Right kidney (tissue), 9 donors: ENCODE results near the gene RCC1.
"Not testable (repeated sequence)": the region's sequence is repeated elsewhere in the genome, so short reads cannot be mapped to it uniquely, and the experiment has no call there.

ENCODE experiments used
- DNase-seq: peaks from one replicate; pipeline ENCODE4 v3.0.0-alpha.2; 2016
- long read RNA-seq, 8 donors: transcript quantifications; one replicate each; lab custom pipeline, GENCODE V29; 2026

Gene RCC1, protein sequence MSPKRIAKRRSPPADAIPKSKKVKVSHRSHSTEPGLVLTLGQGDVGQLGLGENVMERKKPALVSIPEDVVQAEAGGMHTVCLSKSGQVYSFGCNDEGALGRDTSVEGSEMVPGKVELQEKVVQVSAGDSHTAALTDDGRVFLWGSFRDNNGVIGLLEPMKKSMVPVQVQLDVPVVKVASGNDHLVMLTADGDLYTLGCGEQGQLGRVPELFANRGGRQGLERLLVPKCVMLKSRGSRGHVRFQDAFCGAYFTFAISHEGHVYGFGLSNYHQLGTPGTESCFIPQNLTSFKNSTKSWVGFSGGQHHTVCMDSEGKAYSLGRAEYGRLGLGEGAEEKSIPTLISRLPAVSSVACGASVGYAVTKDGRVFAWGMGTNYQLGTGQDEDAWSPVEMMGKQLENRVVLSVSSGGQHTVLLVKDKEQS
- long read RNA-seq, donor 1, transcript RCC1-202 (10 exons, 2,424 nt), result major isoform, 9 of 11 reads
- long read RNA-seq, donor 1, partial matches to known transcripts, result 0 of 11 reads
- long read RNA-seq, donor 1, other reads (novel, unspliced or antisense), result 0 of 11 reads
- long read RNA-seq, donor 2, partial matches to known transcripts, result 0 of 3 reads
- long read RNA-seq, donor 2, other reads (novel, unspliced or antisense), result 0 of 3 reads
- long read RNA-seq, donor 3, partial matches to known transcripts, result 0 of 4 reads
- long read RNA-seq, donor 3, other reads (novel, unspliced or antisense), result 0 of 4 reads
- long read RNA-seq, donor 4, partial matches to known transcripts, result 0 of 2 reads
- long read RNA-seq, donor 4, other reads (novel, unspliced or antisense), result 0 of 2 reads
- long read RNA-seq, donor 5, partial matches to known transcripts, result 0 of 3 reads
- long read RNA-seq, donor 5, other reads (novel, unspliced or antisense), result 0 of 3 reads
- long read RNA-seq, donor 6, partial matches to known transcripts, result 0 of 4 reads
- long read RNA-seq, donor 6, other reads (novel, unspliced or antisense), result 0 of 4 reads
- long read RNA-seq, donor 7, partial matches to known transcripts, result 14 of 19 reads
- long read RNA-seq, donor 7, other reads (novel, unspliced or antisense), result 0 of 19 reads
- long read RNA-seq, donor 8, partial matches to known transcripts, result 28 of 32 reads
- long read RNA-seq, donor 8, other reads (novel, unspliced or antisense), result 0 of 32 reads

DNA sequence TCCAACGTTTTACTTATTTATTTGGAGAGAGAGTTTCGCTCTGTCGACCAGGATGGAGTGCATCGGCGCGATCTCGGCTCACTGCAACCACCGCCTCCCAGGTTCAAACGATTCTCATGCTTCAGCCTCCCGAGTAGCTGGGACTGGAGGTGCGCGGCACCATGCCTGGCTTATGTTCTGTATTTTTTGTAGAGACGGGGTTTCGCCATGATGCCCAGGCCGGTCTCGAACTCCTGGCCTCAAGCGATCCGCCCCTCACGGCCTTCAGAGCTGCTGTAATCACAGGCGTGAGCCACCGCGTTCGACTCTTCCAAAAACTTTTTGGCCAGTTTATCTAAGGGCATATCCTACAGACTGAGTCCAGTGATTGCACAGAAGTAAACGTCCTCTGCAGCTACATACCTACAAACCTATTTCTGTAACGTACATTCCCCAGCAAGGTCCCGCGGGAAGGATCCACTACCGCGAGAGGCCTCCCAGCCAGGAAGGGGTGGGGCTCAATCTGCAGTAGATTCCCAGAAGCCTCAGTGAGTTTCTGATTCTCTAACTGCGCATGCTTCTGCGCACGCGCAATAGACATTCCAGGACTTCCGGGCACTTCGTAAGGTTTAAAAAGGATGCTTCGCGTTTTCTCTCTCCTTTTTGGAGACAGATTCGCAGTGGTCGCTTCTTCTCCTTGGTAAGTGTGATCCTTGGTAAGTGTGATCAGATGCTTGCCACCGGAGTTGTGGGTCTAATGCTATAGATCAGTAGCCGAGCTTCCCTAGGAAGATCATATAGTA, at the start of gene RCC1:
TSS of gene RCC1 (plus strand) at position 638 of the 782 bp plus-strand sequence. CDS start 23,824 bp downstream, outside the sequence.
- DNase-seq, result peak; percentile 88

DNA sequence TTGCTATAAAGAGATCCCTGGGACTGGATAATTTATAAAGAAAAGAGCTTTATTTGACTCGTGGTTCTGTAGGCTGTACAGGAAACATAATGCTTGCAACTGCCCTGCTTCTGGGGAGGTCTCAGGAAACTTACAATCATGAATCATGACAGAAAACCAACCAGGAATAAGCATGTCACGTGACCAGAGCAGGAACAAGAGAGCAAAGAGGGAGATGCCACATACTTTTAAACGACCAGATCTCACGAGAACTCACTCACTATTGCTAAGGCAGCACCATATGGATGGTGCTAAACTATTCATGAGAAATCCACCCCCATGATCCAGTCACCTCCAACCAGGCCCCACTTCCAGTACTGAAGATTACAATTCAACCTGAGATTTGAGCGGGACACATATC, 49.8 kb upstream of the RCC1 start:
- DNase-seq, result no peak

DNA sequence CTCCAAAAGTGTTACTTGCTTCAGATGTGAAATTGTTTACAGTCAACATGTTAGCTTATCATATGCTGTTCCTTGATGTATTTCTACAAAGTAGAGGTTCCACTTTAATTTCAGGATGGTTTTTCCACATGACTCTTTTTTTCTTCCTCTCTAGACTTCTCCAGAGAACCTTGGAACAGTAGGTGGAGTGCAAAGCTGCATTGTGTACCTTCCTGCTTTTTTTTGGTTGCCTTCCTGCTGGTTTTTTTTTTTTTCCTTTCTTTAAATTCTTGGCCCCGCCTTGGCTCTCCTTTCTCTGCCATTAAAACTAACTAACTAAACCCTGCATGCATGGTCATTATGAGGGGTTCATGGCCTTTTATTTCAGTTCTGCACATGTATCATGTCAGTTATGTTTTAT, 48.2 kb upstream of the RCC1 start:
- no peak for DNase-seq

DNA sequence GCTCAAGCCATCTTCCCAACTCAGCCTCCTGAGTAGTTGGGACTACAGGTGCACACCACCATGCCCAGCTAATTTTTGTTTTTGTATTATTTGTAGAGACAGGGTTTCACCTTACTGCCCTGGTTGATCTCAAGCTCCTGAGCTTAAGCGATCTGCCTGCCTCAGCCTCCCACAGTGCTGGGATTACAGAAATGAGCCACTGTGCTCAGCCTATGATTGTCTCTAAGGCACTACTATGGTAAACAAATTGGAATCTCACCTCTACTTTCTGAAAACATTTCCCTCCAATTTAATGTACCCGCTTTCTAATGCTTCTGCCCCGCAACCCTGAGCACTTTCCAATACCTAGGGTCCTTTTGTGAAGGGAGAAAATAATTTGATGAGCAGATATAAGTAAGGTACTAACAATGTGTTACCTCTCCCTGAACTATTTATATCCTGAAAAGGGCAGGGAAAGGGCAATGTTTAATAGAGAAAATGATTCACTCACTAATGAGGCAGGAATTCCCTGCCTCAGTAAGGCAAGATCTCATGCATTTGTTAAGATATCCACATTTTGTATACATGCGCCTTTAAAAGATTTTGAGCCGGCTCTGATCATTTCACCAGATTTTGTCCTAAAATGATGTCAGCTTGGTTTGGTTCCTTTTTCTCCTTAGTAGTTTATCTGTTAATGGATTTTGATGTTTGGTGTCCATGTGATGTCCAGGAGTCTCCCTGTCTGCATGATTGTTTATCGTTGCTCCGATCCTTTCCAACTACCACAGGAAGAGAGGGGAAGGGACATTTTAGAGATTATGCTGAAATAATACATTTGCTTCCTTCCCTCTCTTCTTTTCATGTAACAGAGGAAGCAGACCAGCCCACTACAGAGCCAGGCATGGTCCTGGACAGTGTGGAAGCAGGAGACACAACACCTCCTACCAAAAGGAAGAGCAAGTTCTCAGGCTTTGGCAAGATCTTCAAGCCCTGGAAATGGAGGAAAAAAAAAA, 47.3 kb upstream of the RCC1 start:
- no peak for DNase-seq

DNA sequence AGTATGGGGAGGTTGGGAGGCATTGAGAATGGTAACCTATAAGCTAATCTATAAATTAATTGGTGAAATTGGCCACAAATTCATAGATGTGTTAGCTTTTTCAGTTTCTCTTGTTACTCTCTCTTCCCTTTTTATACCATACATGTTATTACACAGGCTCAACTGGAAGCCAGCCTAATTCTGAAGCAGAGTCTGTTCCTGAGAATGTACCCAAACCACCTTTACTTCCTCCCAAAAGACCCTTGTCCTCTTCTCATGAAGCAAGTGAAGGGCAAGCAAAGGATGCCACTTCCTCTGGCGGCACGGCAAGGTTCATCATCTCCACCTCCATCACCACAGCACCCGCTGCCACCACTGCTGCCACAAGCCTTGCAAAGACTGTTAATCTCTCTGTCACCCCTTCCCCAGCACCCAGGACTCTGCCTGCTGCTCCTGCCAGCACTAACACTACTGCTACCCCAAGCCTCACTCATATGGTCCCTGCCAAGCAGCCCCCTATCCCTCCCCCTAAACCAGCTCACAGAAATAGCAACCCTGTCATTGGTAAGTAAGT, 39.5 kb upstream of the RCC1 start:
- no peak for DNase-seq

DNA sequence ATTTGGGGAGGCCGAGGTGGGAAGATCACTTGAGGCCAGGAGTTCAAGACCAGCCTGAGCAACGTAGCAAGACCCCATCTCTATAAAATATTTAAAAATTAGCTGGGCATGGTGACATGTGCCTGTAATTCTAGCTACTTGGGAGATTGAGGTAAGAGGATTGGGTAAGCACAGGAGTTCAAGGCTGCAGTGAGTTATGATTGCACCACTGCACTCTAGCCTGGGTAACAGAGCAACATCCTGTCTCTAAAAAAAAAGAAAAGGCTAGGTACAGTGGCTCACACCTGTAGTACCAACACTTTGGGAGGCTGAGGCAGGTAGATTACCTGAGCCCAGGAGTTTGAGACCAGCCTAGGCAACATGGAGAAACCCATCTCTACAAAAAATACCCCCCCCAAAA, 35.7 kb upstream of the RCC1 start:
- DNase-seq, result no peak

DNA sequence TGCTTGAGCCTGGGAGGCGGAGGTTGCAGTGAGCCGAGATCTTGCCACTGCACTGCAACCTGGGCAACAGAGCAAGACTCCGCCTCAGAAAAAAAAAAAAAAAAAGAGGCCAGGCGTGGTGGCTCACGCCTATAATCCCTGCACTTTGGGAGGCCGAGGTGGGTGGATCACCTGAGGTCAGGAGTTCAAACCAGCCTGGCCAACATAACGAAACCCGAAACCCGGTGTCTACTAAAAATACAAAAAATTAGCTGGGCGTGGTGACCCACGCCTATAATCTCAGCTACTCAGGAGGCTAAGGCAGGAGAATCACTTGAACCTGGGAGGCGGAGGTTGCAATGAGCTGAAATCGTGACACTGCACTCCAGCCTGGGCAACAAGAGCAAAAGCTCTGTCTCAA, 26.3 kb upstream of the RCC1 start:
- DNase-seq, result not testable (repeated sequence)

DNA sequence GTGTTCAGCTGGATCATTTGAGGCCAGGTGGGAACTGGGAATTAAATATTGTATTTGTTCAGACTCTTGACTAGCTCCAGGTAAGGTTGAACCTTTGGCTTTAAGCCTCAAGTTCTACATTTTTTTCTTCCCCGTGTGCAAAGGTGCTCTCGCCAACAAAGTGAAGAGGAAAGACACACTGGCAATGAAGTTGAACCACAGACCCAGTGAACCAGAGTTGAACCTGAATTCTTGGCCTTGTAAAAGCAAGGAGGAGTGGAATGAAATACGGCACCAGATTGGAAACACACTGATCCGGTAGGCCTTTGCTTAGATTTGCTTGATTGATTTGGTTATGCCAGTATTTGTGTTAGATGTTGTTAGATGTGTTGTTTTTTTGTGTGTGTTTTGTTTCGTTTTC, 25.5 kb upstream of the RCC1 start:
- no peak for DNase-seq

DNA sequence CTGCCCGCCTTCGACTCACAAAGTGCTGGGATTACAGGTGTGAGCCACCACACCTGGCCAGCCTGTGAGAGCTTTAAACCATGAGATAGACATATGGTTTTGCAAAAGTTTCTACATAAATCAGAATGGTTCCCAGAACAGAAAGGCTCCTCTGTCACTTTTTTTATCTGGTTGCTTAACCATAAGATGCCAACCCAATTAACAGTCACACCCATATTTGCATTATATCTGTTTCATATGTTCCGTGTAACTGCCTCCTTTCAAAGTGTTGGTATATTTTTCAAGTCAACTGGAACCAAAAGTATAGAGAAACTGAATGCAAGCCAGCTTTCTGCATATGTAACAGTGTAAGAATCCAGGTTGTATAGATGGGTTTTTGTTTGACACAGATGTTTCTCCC, 23.7 kb upstream of the RCC1 start:
- DNase-seq, result no peak

DNA sequence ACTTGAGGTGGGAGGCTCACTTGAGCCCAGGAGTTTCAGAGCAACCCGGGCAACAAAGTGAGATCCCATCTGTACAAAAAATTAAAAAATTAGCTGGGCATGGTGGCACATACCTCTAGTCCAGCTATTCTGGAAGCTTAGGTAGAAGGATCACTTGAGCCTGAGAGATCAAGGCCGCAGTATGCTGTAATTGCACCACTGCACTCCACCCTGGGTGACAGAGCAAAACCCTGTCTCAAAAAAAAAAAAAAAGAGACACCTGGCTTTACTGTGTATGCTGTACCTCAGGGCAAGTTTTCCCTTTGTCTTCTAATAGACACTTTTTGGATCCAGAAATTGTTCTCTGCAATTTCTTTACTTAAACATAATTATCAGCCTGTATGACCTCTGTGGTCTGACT, 23.1 kb upstream of the RCC1 start:
- no peak for DNase-seq

DNA sequence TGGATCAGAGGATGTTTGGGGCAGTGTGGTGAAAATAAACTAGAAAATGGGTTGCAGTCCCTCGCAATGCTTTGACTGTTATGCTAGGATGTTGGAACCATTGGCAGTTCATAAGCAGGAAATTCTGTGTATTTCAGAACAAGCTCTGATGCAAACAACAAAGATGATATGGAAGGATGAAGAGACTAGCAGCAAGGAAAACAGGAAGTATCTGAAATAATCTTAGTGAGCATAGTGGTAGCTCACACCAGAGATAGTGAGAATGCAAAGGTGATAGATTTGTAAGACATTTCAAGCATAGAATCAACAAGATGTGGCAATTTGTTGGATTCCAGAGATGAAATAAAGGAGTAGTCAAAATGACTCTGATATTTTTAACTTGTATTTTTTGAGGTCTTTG, 11.1 kb upstream of the RCC1 start:
- no peak for DNase-seq

DNA sequence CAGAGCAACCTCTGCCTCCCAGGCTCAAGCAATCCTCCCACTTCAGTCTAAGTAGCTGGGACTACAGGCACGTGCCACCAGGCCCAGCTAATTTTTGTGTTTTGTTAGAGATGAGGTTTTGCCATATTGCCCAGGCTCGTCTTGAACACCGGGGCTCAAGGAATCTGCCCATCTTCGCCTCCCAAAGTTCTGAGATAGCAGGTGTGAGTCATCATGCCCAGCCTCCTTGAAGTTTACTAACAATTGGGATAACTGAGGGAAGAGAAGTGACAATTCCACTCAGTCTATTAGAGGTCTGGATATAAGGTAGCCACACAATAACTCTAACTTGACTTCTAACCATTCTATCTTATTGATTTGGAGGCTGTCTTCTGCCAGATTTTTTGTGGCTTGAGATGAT, 6.3 kb upstream of the RCC1 start:
- DNase-seq, result no peak

DNA sequence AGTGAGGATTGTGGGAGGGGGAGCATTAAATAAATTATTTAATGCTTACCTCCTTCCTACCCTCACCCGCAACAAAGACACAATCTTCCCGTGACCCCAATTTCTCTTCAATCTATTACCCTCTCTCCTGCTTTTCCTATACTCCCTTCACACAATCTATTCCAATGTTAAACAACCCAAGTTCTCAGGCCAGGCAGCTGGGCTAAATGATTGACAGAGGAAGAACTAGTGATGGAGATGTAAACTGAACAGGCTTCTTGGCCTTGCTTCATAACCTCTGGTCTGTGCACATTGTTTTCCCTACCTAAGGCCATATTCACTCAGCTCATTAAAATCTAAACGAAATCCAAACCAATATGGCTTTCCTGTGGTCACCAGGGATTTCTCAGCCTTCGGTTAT, 3.9 kb upstream of the RCC1 start:
- no peak for DNase-seq

DNA sequence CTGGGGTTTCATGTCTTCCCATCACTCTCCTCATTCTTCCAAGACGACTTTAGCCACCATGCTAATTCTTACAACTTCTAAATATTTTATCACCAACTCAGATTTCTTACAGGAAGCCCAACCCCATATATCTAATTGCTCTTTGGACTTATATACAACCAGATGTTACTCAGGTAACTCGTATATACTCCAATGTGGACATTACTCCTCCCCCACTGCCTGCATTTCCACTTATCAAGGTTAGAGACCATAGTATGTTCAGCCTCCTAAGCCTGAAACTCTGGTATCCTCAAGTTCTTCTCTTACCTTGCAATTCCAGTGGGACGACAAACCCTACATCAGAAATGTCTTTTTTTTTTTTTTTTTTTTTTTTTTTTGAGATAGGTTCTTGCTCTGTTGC, 2.7 kb upstream of the RCC1 start:
- no peak for DNase-seq

DNA sequence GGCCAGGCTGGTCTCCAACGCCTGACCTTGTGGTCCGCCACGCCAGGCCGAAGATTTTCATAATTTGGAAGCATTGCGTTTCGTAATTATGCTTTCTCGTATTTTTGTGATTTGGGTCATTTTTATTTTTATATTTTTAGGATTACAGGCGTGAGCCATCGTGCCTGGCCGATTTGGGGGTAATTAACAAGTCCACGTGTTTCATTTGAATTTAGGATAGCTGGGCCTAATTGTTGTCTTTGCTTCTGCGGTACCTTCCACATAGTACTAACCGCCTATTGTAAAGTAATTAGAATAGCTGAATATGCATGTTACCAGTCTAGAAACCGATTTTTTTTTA, 1.0 kb downstream of the RCC1 start:
- DNase-seq, result no peak

DNA sequence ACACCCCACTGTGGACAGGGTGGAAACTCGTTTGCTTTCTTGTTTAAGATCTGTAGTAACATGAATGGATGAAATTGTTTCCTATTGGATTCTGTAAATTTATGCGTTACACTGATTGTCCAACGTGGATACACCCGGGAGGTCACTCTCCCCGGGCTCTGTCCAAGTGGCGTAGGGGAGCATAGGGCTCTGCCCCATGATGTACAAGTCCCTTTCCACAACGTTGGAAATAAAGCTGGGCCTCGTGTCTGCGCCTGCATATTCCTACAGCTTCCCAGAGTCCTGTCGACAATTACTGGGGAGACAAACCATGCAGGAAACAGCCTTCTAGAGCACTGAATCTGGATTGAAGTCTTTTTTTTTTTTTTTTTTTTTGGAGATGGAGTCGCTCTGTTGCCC, 1.4 kb downstream of the RCC1 start:
- DNase-seq, result no peak

DNA sequence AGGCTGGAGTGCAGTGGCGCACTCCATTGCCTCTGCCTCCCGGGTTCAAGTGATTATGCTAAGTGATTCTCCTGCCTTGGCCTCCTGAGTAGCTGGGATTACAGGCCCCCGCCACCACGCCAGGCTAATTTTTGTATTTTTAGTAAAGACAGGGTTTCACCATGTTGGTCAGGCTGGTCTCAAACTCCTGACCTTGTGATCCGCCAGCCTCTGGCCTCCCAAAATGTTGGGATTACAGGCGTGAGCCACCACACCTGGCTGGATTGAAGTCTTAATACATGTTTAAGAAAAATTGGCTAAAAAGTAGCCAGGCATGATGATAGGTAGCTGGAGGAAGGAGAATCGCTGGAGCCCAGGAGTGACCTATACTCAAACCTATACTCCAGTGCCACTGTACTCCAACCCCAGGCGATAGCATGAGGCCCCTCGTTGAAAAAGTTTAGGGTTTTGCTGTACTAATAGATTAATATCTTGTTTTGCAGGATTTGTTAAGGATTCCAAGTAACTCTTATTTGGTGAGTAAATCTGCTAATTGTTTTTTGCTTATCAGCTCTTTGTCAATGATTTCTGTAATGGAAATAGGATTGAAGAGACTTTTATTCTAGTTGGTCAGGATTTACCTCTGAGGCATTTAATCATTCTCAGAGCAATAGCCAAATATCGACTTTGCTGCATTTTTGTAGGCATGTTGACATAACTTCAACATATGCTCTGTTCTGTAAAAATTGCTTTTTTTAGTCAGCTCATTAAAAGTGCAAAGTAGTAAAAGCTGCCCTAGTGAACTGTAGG, 2.0 kb downstream of the RCC1 start:
- DNase-seq, result no peak

DNA sequence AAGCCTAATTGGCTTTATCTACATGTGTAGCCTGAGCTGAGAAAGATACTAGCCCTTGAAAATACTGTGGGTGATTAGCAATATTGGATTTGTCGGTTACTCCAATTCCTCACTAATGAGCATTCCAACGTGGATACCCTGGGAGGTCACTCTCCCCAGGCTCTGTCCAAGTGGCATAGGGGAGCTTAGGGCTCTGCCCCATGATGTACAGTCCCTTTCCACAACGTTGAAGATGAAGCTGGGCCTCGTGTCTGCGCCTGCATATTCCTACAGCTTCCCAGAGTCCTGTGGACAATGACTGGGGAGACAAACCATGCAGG, 2.6 kb downstream of the RCC1 start:
- DNase-seq, result no peak

DNA sequence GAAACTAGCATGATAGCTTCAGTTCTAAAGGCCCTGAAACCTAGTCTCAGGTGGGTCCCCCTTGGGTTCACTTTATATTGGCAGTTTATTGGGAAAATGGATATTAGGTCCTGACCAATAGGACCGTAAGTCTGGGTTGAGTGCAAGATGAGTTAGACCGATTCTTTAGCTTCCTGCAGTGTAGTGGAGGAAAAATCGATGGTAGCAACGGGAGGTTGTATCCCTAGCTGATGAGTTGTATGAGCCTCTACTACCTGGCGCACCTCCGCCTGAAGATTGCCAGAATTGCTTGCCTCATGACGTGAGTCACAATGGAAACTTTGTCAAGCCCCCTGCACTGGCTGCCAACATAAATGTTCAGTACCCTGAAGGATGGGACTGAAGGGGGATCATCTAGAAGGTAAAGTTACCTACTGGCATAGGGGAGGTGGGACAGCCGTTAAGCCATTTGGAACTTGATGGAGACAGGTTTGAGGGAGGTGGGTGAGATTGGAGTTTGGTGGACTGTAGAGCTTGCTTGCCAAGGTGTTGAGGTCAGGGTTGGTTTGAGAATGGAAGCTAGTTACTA, 3.9 kb downstream of the RCC1 start:
- DNase-seq, result no peak
